Activated CD4-positive, alpha-beta T cell treated with anti-CD3 and anti-CD28 coated beads, Interleukin-2, amount 50 U/mL, for 24 hours (primary cell): Measurements from ENCODE around the gene C1QL1.

ENCODE experiments used
- DNase-seq, 2 donors: peaks; one replicate each; pipeline ENCODE4 v3.0.0-alpha.2; 2020; ENCODE audit warnings: low read depth in 1 of 2, low spot score in 1 of 2

Gene C1QL1

DNA sequence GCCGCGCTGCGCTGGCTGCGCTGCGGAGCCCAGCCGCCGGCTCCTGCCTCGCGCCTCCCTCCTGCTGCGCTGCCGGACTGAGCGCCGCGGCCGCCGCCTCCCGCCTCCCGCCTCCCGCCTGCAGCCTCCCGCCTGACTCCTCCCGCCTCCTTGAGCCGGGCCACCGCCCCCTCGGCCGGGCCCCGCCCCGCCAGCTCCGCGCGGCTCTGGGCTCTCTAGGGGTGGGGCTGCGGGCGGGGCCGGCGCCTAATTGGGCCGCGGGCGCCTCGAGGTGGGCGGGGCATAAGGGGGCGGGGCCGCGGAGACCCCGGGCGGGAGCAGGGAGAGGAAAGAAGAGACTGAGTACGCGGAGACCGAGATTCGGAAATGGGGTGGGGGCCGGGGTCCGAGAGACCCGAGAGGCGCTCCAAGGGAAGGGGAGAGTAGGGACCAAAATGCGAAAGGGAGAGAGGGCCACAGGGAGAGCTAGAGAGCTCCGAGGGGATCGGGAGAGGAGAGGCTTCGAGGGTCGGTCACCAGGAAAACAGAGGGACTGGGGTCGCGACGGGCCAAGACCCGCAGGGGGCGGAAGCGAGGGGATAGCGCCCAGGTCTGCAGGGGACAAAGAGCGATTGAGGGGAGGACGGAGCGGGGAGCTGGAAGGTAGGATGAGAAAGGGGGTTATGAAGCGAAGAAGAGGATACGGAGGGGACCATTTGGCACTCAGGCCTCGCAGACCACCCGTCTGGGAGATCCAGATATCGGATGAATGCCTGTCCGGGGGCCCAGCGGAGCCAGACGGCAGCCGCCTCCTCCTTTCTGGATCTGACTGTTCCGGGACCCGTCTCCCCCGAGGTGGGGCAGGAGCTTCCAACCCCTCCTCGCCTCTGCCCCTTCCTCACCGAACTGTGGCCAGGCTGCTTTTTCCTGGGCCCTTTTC is at the start of gene C1QL1:
TSS of gene C1QL1 (minus strand) at position 79 of the 919 bp plus-strand sequence. CDS start 255 bp downstream, outside the sequence.
- peak; percentile 71 to 74 for DNase-seq

DNA sequence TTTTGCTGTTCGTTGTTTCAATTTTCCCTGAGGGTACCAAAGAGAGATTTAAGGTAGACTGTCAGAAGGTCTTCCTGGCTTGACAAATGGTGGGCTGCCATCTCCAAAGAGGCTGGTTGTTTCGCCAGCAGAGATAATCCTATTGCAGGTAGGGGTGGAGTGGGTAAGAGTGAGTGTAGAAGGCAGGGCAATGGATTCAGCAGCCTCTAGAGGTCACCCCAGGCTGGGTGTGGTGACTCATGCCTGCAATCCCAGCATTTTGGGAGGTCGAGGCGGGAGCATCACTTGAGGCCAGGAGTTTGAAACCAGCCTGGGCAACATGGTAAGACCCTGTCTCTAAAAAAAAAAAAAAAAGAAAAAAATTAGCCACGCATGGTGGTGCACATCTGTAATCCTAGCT is 48.7 kb upstream of the C1QL1 start:
- DNase-seq, result no peak

GRCh38 chr17:45016237-45016636 is 48.1 kb upstream of the C1QL1 start:
- DNase-seq, result no peak

DNA sequence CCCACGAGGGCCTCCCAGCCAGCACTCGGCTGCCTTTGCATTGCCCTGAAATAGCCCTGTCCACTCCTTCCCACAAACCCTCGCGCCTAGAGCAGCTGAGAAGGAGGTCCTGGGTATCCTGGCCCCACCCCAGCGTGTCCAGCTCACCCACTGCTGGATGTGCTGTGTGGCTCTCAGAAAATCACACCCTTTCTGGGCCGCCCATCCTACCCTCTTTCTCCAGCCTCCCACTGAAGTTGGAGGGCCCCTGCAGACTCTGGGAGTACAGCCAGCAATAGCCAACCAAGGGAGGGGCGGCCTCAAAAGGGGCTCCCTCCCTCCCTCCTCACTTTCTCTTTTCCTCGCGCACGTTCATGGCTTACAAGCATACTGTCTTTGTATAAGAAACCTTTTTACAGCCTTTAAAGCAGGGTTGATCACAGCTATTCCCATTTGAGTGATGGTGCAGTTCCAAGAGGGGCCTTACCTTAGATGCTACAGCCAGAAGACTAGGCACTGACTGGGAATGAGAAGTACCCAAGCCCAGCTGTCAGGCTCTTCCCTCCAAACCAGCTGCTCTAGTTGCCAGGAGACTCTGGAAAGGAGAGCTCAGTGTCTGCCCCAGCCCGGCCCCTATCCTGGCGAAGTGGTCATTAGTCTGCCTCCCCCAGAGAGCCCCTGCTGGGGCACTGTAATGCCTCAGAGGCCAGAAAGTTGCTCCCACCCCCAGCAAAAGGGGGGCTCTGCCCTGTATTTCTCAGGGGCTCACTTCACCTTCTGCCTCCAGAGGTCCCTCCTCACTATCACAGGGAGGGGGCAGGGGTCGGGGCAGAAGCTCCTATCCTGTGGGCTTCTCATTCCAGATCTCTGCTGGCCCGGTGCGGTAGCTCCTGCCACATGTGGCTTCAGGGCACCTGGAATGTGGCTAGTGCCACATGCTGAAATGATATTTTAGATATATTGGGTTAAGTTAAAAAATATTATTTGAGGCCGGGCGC is 45.2 kb upstream of the C1QL1 start:
- no peak for DNase-seq

DNA sequence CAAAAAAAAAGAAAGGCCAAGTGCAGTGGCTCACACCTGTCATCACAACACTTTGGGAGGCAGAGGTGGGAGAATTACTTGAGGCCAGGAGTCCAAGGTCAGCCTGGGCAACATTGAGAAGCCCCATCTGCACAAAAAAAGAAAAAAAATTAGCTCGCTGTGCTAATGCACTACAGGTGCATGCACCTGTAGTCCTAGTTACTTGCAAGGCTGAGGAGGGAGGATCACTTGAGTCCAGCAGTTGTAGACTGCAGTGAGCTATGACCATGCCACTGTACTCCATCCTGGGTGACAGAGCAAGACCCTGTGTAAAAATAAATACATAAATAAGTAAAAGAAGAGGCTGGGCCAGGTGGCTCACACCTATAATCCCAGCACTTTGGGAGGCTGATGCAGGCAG is 43.7 kb upstream of the C1QL1 start:
- no peak for DNase-seq

GRCh38 chr17:45009676-45010467 is 41.8 kb upstream of the C1QL1 start:
- no peak for DNase-seq

DNA sequence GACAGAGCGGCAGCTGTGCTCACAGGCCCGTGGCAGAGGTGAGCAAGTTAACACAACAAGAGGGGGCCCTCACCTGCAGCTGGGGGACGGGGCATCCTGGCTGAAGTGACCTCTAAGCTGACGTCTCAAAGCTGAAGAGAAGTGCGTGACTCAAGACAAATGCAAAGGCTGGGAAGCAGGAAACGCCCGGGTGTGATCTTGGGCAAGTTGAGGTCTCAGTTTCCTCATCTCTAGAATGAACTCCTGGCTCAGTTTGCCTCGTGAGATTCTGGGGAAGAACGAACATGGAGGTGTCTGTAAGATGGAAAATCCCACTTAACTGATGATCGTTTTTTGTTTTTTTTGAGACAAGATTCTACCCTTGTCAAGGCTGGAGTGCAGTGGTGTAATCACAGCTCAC is 40.1 kb upstream of the C1QL1 start:
- DNase-seq, result no peak

DNA sequence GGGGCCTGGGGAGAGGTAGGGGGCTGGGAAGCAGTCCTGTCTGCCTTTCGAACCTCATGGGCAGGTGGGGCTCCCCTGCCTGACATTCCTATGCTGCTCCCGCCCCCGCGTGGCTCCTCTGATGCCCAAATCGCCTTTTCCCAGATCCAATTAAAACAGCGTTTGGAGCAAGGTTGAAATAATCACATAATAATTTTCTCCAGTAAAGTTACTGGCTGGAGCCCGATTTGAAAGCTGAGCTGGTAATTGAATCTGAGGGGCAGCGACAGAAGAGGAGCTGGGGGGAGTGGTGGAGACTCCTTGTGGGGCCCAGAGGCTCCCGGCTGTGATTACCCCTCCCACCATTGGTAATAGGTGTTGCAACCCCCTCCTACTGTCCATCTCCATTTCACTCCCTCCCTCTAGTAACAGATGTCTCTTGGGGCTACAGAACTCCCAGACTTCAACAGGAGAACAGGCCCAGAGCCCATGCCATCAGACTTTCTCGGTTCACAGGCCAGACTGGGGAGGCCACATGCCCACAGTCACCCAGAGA is 38.9 kb upstream of the C1QL1 start:
- DNase-seq, result no peak

DNA sequence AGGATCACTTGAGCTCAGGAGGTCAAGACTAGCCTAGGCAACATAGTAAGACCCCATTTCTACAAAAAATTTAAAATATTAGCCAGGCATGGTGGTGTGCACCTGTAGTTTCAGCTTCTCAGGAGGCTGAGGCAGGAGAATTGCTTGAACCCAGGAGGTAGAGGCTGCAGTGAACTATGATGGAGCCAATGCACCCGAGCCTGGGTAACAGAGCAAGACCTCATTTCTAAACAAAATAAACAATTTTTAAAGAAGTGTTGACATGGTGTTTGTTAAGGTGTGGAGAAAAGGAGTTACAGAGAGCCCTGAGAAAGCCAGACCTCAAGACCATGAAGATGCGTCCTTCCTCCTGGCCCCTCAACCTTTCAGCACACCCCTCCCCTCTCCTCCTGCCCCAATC is 37.6 kb upstream of the C1QL1 start:
- DNase-seq, result no peak

DNA sequence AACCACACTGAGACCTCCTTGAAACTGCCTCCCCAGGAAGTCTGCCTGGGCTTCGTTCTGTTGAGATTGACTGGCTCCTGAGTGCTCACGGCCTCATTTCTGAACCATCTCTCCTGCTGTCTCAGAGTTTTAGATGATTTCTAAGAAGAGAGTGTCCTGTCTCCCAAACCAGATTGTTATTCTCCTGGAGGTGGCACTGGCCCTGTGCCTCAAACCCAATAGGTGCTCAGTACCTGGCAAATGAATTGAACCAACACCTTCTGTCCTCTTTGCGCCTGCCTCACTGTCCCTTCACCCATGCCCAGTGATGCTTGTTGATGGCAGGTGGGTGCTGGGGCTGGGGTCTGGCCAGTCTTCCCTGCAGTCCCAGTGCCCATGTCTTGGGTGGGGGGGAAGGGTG is 36.3 kb upstream of the C1QL1 start:
- no peak for DNase-seq

- DNase-seq, result no peak
Measured at GRCh38 chr17:45003877-45004276, 35.8 kb upstream of the C1QL1 start.

GRCh38 chr17:45001310-45001709 is 33.2 kb upstream of the C1QL1 start:
- no peak for DNase-seq

GRCh38 chr17:44999433-44999832 is 31.3 kb upstream of the C1QL1 start:
- no peak for DNase-seq

DNA sequence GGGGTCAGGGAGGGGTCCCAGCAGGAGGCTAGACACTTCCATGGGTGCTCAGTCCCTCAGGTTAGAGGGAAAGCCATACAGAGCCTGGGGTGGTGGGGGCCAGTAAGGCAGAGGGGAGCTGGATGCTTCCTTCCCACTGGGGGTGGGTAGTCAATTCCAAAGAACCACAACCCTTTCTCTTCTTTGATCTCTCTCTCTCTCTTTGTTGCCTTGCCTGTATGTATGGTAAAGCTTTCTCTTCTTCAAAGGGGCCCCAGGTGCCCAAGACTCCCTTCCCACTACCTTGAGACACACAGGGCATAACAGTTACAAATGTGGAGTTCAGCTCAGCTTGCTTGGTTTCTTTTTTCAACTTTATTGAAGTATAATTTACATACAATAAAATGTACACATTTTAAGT is 30.5 kb upstream of the C1QL1 start:
- DNase-seq, result no peak

DNA sequence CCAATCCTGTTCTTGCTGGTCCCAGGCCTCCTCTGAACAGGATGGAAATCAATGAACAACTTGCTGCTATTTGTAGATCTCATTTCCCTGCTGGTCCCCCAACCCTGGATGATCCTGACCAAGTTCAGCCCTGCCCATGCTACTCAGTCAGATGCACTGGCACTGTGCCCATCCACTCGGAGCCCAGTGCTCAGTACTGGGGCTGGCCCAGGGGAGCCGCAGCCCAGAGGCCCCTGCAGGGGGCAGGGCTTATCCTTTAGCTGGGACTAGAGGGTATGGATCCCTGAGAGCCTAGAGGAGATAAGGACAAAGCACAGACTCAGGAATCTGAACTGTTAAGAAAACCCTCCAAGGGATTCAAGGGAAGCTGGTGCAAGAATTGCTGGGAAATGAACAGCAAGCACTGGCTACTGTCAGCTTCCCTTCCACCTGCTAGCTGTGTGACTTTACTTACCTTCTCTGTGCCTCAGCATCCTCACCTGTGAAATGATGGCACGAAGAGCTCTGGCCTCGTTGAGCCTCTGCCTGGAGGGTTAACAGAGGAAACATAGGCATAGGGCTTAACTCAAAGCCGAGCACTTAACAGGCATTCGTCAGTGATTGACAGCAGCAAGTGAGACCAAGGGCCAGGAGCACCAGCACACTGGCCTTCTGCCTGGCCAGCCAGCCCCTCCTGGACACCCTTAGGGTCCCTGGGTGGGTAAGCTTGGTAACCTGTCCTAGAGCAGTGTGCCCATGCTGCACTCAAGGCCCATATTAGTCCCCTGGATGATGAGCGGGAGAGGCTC is 29.8 kb upstream of the C1QL1 start:
- no peak for DNase-seq

DNA sequence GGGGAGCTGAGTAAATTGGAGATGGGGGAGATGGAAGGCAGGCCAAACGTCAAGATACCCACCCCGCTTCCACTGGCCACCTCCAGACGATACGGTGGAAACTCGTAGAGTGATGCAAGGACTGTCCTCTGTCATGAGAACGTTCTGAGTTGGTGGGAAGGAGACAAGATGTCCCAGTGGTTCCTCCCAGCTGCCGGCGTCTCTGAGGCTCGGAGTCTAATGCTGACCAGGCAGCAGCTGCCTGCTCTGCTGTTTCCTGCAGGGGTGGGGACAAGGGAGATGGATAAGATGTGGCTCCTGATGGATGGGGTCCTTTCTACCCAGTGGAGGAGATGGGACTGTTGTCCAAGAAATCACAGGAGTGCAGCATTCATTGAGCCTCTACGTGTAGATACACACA is 28.2 kb upstream of the C1QL1 start:
- DNase-seq, result no peak

GRCh38 chr17:44995436-44996001 is 27.4 kb upstream of the C1QL1 start:
- no peak for DNase-seq

- DNase-seq, result no peak
Measured at GRCh38 chr17:44992242-44992939, 24.3 kb upstream of the C1QL1 start.

GRCh38 chr17:44990994-44991393 is 22.9 kb upstream of the C1QL1 start:
- DNase-seq, result no peak
